ENCODE measurements around the gene PHF23.

- TF ChIP-seq ZNF57 (CRISPR knock-in tag; IDR thresholded peaks at IDR 0.05) (no peak), JUN (IDR thresholded peaks at IDR 0.05; ENCODE audit: borderline replicate concordance, low read depth, low read length) (no peak), JUN (CRISPR knock-in tag; IDR thresholded peaks at IDR 0.05; ENCODE audit: borderline replicate concordance) (no peak), ZHX1 (conservative IDR thresholded peaks at IDR 0.05; ENCODE audit: low read length) (no peak)
These were observed 4.1 kb upstream of the PHF23 start for GRCh38 chr17:7243453-7243729.

Data from K562 (cell line).